Transverse colon (tissue), 4 donors: ENCODE results near the gene WDFY2.

Source experiments
- CTCF ChIP-seq, 5 experiments: fragments of 200-600 bp in 3 of 5; fragments of 450-650 bp in 2 of 5; sonication (generic) in 3 of 5; IDR thresholded peaks; 1 replicate in 2 of 5; 2 replicates in 3 of 5; pipeline ENCODE4 v1.5.1; 2016 to 2017; ENCODE audit warnings: antibody characterized with exemption in 5 of 5, inconsistent platforms in 3 of 5, mild to moderate bottlenecking in 2 of 5, moderate library complexity in 1 of 5
- POLR2A ChIP-seq: fragments of 450-650 bp; IDR thresholded peaks from one replicate; pipeline ENCODE4 v1.6.1; 2016; ENCODE audit warnings: antibody characterized with exemption, mild to moderate bottlenecking, moderate library complexity
- POLR2AphosphoS5 ChIP-seq, 3 donors: sonication (generic); formaldehyde crosslinking; IDR thresholded peaks; one replicate each; pipeline ENCODE4 v1.6.1; 2016; ENCODE audit warnings: antibody characterized with exemption in 3 of 3

GRCh38 chr13:51726446-51727193 lies 142.4 kb downstream of the WDFY2 start:
- no peak for TF ChIP-seq POLR2A
- no peak for TF ChIP-seq CTCF (IDR thresholded peaks at IDR 0.05)
- no peak for TF ChIP-seq POLR2AphosphoS5 (IDR thresholded peaks at IDR 0.05)
